WERI-Rb-1 (cell line): Measurements from ENCODE around the gene DNAI1.

Source experiments
- DNase-seq: peaks from one replicate; pipeline ENCODE4 v3.0.0-alpha.2; 2020
- H3K27ac ChIP-seq: fragments of 250-450 bp; sonication (Bioruptor Pico); 2 replicates; pipeline ENCODE4 v1.5.1; 2020; ENCODE audit warnings: mild to moderate bottlenecking, moderate library complexity
- H3K27me3 ChIP-seq: fragments of 250-450 bp; sonication (Bioruptor Pico); 2 replicates; pipeline ENCODE4 v1.5.1; 2021; ENCODE audit warnings: mild to moderate bottlenecking, low read depth, moderate library complexity; ENCODE audit not compliant: insufficient read depth, severe bottlenecking
- H3K36me3 ChIP-seq: fragments of 250-450 bp; sonication (Bioruptor Pico); 2 replicates; pipeline ENCODE4 v1.5.1; 2020; ENCODE audit warnings: mild to moderate bottlenecking, moderate library complexity
- H3K4me3 ChIP-seq: 2 replicates; pipeline ENCODE4 v1.5.1; 2011; ENCODE audit warnings: low read depth, mild to moderate bottlenecking, control low read depth, low read length
- H3K9me3 ChIP-seq: fragments of 250-450 bp; sonication (Bioruptor Pico); 2 replicates; pipeline ENCODE4 v1.5.1; 2021; ENCODE audit warnings: mild to moderate bottlenecking, moderate library complexity; ENCODE audit not compliant: severe bottlenecking
- CTCF ChIP-seq: IDR thresholded peaks from 2 replicates; pipeline ENCODE4 v1.5.1; 2011; ENCODE audit warnings: low read depth, mild to moderate bottlenecking, control low read depth, inconsistent platforms, low read length

The DNAI1 gene

DNA sequence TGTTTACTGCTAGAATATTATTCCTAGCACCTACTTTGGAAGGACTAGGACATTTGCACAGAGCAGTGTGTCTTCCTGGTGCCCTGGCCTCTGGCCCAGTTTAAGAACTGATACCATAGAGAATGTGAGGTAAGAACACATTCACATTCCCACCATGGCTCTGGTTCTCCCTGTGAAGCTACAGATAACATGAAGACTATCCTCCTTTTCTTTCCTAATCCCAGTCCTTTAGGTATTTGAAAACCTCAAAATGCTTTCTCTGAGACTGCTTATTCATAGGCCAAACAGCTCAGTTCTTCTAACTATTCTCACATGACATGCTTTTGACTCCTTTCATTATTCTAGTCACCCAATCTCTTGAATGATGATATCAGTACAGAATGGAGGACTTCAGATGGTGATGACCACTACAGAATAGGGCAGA is 12.1 kb upstream of the DNAI1 start:
- TF ChIP-seq CTCF, result no peak
- no peaks in the 10 kb centered on the region for H3K36me3 ChIP-seq
- H3K27ac ChIP-seq, result no peak overlapping the region
- no peaks in the 10 kb centered on the region for H3K9me3 ChIP-seq
- DNase-seq, result no peak
- no peaks in the 10 kb centered on the region for H3K27me3 ChIP-seq
- H3K4me3 ChIP-seq, result no peak overlapping the region

DNA sequence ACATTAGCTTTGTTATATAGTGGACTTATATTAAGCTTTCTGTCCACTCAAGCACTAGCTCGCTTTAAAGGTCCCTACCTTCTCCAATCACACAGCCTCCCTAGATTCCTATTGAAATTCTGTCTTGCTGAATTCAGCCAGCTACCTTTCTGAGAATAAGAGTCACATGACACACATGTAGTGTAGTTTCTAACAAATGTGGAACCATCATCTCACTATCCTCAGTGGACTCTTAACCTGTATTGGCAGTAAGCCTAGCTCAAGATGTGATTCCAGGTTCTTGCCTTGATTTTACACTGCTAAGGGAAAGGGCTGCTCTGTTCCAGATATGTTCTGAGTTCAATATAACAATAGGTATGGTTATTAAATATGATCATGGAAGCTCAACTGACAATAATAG is 11.7 kb upstream of the DNAI1 start:
- no peak for DNase-seq
- Histone ChIP-seq H3K36me3 (no peaks in the 10 kb centered on the region), H3K9me3 (no peaks in the 10 kb centered on the region), H3K27ac (no peak overlapping the region), H3K4me3 (no peak overlapping the region), H3K27me3 (no peaks in the 10 kb centered on the region)
- no peak for TF ChIP-seq CTCF

GRCh38 chr9:34450644-34451043 is 8.0 kb upstream of the DNAI1 start:
- H3K27ac ChIP-seq, result no peak overlapping the region
- H3K36me3 ChIP-seq, result no peaks in the 10 kb centered on the region
- TF ChIP-seq CTCF, result no peak
- no peaks in the 10 kb centered on the region for H3K27me3 ChIP-seq
- no peak overlapping the region for H3K4me3 ChIP-seq
- no peaks in the 10 kb centered on the region for H3K9me3 ChIP-seq
- no peak for DNase-seq

DNA sequence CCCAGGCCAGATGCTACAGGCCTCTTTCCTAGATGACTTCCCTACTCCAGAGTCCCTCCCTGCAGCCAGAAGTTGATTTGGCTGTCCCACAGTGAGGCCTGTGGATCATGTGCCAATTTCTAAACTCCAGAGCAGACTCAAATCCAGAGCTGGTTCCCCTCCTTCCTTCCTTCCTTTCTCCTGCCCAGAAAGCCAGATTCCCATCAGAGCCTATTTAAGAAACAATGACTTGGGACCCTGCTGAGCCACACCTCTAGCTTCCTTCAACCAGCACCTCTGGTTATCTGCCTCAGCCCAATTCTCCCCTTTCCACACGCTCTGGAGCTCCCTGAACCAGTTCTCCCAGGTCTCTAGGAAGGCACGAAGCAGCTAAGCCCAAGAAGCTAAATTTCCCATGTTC is 7.5 kb upstream of the DNAI1 start:
- DNase-seq, result no peak
- no peaks in the 10 kb centered on the region for H3K27me3 ChIP-seq
- no peak for TF ChIP-seq CTCF
- no peak overlapping the region for H3K27ac ChIP-seq
- no peaks in the 10 kb centered on the region for H3K9me3 ChIP-seq
- no peaks in the 10 kb centered on the region for H3K36me3 ChIP-seq
- no peak overlapping the region for H3K4me3 ChIP-seq

DNA sequence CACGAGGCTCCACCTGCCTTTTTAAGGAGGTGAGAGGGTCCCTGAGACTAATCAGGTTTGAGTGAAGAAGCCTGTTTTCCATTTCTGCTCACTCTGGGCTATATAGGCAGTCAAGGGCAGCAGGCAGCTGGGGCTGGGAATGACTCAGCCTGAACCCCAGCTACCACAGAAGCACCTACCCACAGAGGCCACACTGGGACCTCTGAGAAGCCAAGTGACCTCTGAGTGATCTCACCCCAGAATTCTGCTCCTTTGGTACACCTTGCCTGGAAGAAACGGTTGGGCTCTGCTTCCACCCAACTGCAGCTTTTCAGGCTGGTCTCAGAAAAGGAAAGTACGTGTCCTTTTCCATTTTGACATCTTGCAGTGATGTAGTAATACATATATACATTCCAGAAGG is 7.1 kb upstream of the DNAI1 start:
- Histone ChIP-seq H3K27ac (no peak overlapping the region), H3K9me3 (no peaks in the 10 kb centered on the region), H3K4me3 (no peak overlapping the region), H3K36me3 (no peaks in the 10 kb centered on the region), H3K27me3 (no peaks in the 10 kb centered on the region)
- no peak for TF ChIP-seq CTCF
- no peak for DNase-seq

DNA sequence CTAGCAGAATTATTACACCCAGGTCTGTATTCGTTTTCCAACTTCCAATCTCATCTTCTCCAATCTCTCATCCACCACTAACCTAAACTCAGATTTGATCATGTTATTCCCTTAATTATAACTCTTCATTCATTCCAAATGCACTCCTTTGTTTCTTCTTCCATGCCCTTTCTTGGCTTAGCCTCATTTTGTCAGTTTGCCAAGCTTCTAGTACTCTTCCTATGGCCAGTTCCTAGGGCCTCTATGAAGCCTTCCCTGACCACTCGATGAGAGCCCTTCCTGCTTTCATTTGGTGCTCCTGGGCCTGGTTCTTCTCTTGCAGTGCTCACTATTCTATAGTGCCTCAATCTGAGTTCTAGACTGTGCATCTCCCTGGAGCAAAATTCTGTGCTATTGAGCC is 6.0 kb upstream of the DNAI1 start:
- Histone ChIP-seq H3K9me3 (no peaks in the 10 kb centered on the region), H3K36me3 (no peaks in the 10 kb centered on the region), H3K4me3 (no peak overlapping the region), H3K27ac (no peak overlapping the region), H3K27me3 (no peaks in the 10 kb centered on the region)
- no peak for TF ChIP-seq CTCF
- DNase-seq, result no peak
